HPDE6-E6E7 (cell line): ENCODE measurements around the gene PLA2G12A.
"Not testable (repeated sequence)": the region's sequence is repeated elsewhere in the genome, so short reads cannot be mapped to it uniquely, and the experiment has no call there.

Experiments used
- DNase-seq: peaks from one replicate; pipeline ENCODE4 v3.0.0; 2011; ENCODE audit warnings: missing footprints; ENCODE audit errors: extremely low spot score

Gene PLA2G12A

DNA sequence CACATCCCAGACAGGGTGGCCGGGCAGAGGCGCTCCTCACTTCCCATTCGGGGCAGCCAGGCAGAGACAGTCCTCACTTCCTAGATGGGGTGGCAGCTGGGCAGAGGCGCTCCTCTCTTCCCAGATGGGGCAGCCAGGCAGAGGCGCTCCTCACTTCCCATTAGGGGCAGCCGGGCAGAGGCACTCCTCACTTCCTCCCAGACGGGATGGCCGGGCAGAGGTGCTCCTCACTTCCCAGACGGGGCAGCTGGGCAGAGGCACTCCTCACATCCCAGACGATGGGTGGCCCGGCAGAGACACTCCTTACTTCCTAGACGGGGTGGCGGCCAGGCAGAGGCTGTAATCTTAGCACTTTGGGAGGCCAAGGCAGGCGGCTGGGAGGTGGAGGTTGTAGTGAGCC, 50.9 kb downstream of the PLA2G12A start:
- not testable (repeated sequence) for DNase-seq

GRCh38 chr4:109678472-109678871, 51.4 kb downstream of the PLA2G12A start:
- not testable (repeated sequence) for DNase-seq

DNA sequence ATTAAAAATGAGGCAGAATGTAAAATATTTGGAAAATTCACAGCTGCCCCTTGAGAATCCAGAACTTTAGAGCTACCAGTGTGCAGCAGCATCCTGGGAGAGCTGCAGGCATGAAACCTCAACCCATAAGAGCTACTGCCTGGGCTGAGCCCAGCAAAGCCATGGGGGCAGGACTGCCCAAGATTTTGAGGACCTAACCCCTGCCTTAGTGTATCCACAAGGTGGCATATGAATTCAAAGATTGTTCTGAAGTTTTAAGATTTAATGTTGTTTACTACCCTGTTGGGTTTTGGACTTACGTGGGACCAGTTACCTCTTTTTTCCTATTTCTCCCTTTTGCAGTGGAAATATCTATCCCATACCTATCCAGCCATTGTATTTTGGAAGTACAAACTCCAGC, 53.0 kb downstream of the PLA2G12A start:
- DNase-seq, result no peak

DNA sequence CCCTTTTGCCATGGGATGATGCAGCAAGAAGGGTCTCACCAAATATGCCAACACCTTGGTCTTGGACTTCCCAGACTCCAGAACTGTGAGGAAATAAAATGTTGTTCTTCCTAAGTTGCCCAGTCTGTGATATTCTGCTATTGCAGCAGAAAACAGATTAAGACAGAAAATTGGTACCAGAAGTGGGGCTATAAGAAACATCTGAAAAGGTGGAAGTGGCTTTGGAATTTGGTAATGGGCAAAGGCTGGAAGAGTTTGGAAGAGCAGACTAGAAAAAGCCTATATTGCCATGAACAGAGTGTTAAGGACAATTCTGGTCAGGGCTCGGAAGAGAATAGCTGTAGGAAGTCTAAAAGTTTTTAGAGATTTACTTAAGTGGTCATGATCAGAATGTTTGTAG, 54.0 kb downstream of the PLA2G12A start:
- DNase-seq, result no peak

DNA sequence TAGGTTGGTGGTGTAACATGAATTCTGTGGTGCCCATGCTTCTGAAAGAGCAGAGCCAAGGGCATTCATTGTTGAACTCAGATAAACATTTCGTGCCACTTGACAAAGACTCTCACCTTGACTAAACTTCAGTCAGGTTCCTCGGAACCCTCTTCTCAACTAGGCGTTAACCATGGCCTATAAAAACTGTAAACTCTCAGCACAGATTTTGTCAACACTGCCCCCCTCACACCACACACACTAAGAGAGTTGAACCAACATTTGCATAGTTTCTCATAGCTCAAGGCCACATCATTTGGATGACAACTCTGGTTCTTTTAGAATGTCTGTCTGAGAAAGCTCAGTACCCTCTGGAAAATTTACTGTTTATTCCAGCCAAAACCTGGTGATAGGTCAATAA, 54.7 kb downstream of the PLA2G12A start:
- no peak for DNase-seq

DNA sequence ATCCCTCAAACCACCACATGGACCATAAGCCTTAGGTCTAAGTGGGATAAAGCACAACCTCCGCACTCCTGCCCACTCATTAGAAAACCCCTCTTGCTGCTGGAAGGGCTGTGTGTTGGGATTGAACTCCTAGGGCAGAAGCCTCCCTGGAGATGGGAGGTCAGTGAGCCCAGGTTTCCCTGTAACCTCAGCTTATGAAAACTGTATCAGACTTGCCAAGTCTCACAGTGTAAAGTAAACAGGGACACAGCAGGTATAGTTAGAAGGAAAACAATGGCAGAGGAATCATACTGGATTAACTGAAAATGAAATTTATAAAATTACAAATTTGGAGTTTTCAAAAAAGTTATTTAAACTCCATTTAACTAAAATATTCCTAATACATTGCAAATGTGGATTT, 56.6 kb downstream of the PLA2G12A start:
- DNase-seq, result no peak

- no peak for DNase-seq
Observed at GRCh38 chr4:109672169-109672930, 57.5 kb downstream of the PLA2G12A start.

DNA sequence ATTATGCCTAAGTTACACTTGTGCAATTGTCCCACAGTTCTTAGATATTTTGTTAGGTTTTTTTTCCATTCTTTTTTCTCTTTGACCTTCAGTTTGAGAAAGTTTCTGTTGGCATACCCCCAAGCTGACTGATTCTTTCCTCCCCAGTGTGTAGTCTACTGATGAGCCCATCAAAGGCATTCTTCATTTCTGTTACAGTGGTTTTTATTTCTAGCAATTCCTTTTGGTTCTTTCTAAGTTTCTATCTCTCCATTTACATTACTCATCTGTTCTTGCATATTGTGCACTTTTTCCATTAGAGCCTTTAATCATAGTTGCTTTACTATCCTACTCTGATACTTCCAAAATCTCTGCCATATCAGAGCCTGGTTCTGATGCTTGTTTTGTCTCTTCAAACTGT, 58.5 kb downstream of the PLA2G12A start:
- DNase-seq, result no peak

DNA sequence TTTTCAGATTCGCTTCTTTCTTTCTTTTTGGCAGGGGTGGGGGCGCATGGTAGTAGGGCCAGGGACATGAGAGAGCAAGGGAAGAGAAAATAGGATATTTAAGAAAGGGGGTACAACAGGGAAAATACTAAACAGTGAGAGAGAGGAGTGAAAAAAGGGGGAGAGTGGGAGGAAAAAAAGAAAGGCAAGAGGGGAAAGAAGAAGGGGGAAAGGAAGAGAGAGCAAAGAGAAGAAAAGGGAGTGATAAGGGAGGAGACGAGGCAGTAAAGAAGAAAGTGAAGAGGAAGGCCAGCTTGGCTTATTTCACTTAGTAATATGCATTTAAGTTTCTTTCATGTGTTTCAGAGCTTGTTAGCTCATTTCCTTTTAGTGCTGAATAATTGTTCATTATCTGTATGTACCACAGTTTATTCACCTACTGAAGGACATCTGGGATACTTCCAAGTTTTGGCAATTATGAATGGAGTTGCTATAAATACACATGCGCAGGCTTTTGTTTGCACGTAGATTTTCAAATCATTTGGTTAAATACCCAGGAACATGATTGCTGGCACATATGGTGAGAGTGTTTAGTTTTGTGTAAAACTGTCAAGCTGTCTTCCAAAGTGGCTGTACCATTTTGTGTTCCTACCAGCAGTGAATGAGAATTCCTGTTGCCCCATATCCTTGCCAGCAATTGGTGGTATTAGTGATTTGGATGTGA, 63.9 kb downstream of the PLA2G12A start:
- DNase-seq, result no peak

- no peak for DNase-seq
Observed at GRCh38 chr4:109662771-109663170, 67.1 kb downstream of the PLA2G12A start.

- no peak for DNase-seq
Observed at GRCh38 chr4:109662116-109662515, 67.8 kb downstream of the PLA2G12A start.
